HepG2 (cell line): ENCODE results near the gene KCTD21. TPM values are rescaled to one million over a fixed set of nuclear protein-coding genes. Genes with fewer than 3 reads are reported as not detected.

Source experiments
- CEBPB ChIP-seq: IDR thresholded peaks from 2 replicates; pipeline ENCODE4 v1.6.1; 2011; ENCODE audit warnings: low read depth, low read length, improper control_type of control experiment, borderline replicate concordance
- ETV6 ChIP-seq: sonication (generic); formaldehyde crosslinking; conservative IDR thresholded peaks from 2 replicates; pipeline ENCODE4 v1.4.0; 2020; ENCODE audit warnings: missing genetic modification reagents
- IRF2 ChIP-seq: IDR thresholded peaks from 2 replicates; pipeline ENCODE4 v1.6.1; 2018; ENCODE audit warnings: missing genetic modification reagents, missing compliant biosample characterization
- KDM4B ChIP-seq: sonication (generic); formaldehyde crosslinking; IDR thresholded peaks from 2 replicates; pipeline ENCODE4 v1.4.0; 2020; ENCODE audit warnings: missing genetic modification reagents
- KLF16 ChIP-seq, 2 experiments: sonication (generic) in 1 of 2; formaldehyde crosslinking in 1 of 2; IDR thresholded peaks; 2 replicates each; pipeline versions ENCODE4 v1.6.1 to v1.8.0; 2016 to 2023; ENCODE audit warnings: missing genetic modification reagents in 2 of 2, missing compliant biosample characterization in 1 of 2
- MLX ChIP-seq: IDR thresholded peaks from 2 replicates; pipeline ENCODE4 v1.6.1; 2016
- NCOA2 ChIP-seq: sonication (generic); formaldehyde crosslinking; IDR thresholded peaks from 2 replicates; pipeline ENCODE4 v1.8.0; 2022; ENCODE audit warnings: inconsistent platforms
- RXRA ChIP-seq: sonication (generic); formaldehyde crosslinking; IDR thresholded peaks from 2 replicates; pipeline ENCODE4 v1.5.1; 2020; ENCODE audit warnings: missing genetic modification reagents
- RXRB ChIP-seq: IDR thresholded peaks from 2 replicates; pipeline ENCODE4 v1.6.1; 2016; ENCODE audit warnings: borderline replicate concordance, missing genetic modification reagents, missing compliant biosample characterization
- SP1 ChIP-seq, 2 experiments: fragments of 450-650 bp in 1 of 2; sonication (generic) in 1 of 2; formaldehyde crosslinking in 1 of 2; IDR thresholded peaks; 2 replicates each; pipeline versions ENCODE4 v1.4.0 to v1.6.1; 2016 to 2020; ENCODE audit warnings: missing genetic modification reagents in 1 of 2
- TCF7 ChIP-seq: sonication (generic); IDR thresholded peaks from 2 replicates; pipeline ENCODE4 v1.6.1; 2016; ENCODE audit warnings: antibody characterized with exemption, low read depth
- WIZ ChIP-seq: sonication (generic); formaldehyde crosslinking; IDR thresholded peaks from 2 replicates; pipeline ENCODE4 v1.5.1; 2020; ENCODE audit warnings: mild to moderate bottlenecking, missing genetic modification reagents
- ZNF230 ChIP-seq: sonication (generic); formaldehyde crosslinking; IDR thresholded peaks from 2 replicates; pipeline ENCODE4 v1.4.0; 2020; ENCODE audit warnings: mild to moderate bottlenecking, missing genetic modification reagents
- ZNF441 ChIP-seq: sonication (generic); formaldehyde crosslinking; IDR thresholded peaks from 2 replicates; pipeline ENCODE4 v1.7.0; 2021; ENCODE audit warnings: missing genetic modification reagents, borderline replicate concordance
- ZNF619 ChIP-seq: sonication (generic); formaldehyde crosslinking; IDR thresholded peaks from 2 replicates; pipeline ENCODE4 v1.4.0; 2020; ENCODE audit warnings: mild to moderate bottlenecking, missing genetic modification reagents
- ZNF788 ChIP-seq: sonication (generic); formaldehyde crosslinking; IDR thresholded peaks from 2 replicates; pipeline ENCODE4 v1.5.0; 2020; ENCODE audit warnings: mild to moderate bottlenecking, missing genetic modification reagents, borderline replicate concordance
- polyA plus RNA-seq, 8 experiments: library from polyadenylated mRNA; depleted of rRNA in 3 of 8; stranded (reverse) in 7 of 8; unstranded in 1 of 8; fragments of >200 nt; fragmentation: Illumina TruSeq in 4 of 8; extraction: Trizol in 4 of 8; gene quantifications; 2 replicates each; pipeline versions ENCODE4 v1.2.1 to v1.2.3, GENCODE V29; 2011 to 2016; ENCODE audit warnings: low read depth in 4 of 8, missing spikeins in 1 of 8, mixed read lengths in 1 of 8; ENCODE audit not compliant: insufficient read depth in 1 of 8
- total RNA-seq, 5 experiments: library from RNA; depleted of rRNA; stranded (reverse); fragments of >200 nt; fragmentation: Illumina TruSeq; extraction: Trizol; gene quantifications; 2 replicates each; pipeline ENCODE4 v1.2.3, GENCODE V29; 2016; ENCODE audit warnings: low read depth in 1 of 5
- TF ChIP-seq, protein P1 (sequence below): IDR thresholded peaks from 2 replicates; pipeline ENCODE4 v1.6.1; 2016; ENCODE audit warnings: low read depth, borderline replicate concordance
- TF ChIP-seq, protein P2 (sequence below): sonication (generic); formaldehyde crosslinking; IDR thresholded peaks from 2 replicates; pipeline ENCODE4 v1.4.0; 2020; ENCODE audit warnings: missing genetic modification reagents
- TF ChIP-seq, protein P3 (sequence below): sonication (generic); formaldehyde crosslinking; IDR thresholded peaks from 2 replicates; pipeline ENCODE4 v1.4.0; 2020; ENCODE audit warnings: missing genetic modification reagents
- TF ChIP-seq, protein P4 (sequence below): sonication (generic); formaldehyde crosslinking; IDR thresholded peaks from 2 replicates; pipeline ENCODE4 v1.5.0; 2020; ENCODE audit warnings: missing genetic modification reagents, mild to moderate bottlenecking, borderline replicate concordance
- TF ChIP-seq, protein P5 (sequence below): sonication (generic); formaldehyde crosslinking; IDR thresholded peaks from 2 replicates; pipeline ENCODE4 v1.4.0; 2020; ENCODE audit warnings: mild to moderate bottlenecking, missing genetic modification reagents

Gene KCTD21
- total and polyA plus RNA-seq, 2 of the 13 experiments (the other 11 are each of a cell fraction or from before 2014, with no cell fraction given) = 3.1 to 13.5 TPM

GRCh38 chr11:78202733-78203167, 14.3 kb upstream of the KCTD21 start (continued):
- TF ChIP-seq ZNF441 (CRISPR knock-in tag) = 0 out of 2 replicates have a peak, but pooled peaks have one; percentile 30
- TF ChIP-seq, protein P1, sequence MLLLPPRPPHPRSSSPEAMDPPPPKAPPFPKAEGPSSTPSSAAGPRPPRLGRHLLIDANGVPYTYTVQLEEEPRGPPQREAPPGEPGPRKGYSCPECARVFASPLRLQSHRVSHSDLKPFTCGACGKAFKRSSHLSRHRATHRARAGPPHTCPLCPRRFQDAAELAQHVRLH (CRISPR knock-in tag) = peak; percentile 72; the same call in 1 of the 2 replicates
- TF ChIP-seq ZNF230 (CRISPR knock-in tag) = no peak
- TF ChIP-seq KLF16 (CRISPR knock-in tag; IDR thresholded peaks at IDR 0.05) = peak in 1 of 2 experiments; percentile 65; a peak in 1 of 4 replicates
- TF ChIP-seq, protein P2, sequence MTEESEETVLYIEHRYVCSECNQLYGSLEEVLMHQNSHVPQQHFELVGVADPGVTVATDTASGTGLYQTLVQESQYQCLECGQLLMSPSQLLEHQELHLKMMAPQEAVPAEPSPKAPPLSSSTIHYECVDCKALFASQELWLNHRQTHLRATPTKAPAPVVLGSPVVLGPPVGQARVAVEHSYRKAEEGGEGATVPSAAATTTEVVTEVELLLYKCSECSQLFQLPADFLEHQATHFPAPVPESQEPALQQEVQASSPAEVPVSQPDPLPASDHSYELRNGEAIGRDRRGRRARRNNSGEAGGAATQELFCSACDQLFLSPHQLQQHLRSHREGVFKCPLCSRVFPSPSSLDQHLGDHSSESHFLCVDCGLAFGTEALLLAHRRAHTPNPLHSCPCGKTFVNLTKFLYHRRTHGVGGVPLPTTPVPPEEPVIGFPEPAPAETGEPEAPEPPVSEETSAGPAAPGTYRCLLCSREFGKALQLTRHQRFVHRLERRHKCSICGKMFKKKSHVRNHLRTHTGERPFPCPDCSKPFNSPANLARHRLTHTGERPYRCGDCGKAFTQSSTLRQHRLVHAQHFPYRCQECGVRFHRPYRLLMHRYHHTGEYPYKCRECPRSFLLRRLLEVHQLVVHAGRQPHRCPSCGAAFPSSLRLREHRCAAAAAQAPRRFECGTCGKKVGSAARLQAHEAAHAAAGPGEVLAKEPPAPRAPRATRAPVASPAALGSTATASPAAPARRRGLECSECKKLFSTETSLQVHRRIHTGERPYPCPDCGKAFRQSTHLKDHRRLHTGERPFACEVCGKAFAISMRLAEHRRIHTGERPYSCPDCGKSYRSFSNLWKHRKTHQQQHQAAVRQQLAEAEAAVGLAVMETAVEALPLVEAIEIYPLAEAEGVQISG (CRISPR knock-in tag) = peak; percentile 61; the same call in 1 of the 2 replicates
- peak; percentile 65; the same call in 1 of the 2 replicates for TF ChIP-seq RXRA (CRISPR knock-in tag)
- TF ChIP-seq, protein P3, sequence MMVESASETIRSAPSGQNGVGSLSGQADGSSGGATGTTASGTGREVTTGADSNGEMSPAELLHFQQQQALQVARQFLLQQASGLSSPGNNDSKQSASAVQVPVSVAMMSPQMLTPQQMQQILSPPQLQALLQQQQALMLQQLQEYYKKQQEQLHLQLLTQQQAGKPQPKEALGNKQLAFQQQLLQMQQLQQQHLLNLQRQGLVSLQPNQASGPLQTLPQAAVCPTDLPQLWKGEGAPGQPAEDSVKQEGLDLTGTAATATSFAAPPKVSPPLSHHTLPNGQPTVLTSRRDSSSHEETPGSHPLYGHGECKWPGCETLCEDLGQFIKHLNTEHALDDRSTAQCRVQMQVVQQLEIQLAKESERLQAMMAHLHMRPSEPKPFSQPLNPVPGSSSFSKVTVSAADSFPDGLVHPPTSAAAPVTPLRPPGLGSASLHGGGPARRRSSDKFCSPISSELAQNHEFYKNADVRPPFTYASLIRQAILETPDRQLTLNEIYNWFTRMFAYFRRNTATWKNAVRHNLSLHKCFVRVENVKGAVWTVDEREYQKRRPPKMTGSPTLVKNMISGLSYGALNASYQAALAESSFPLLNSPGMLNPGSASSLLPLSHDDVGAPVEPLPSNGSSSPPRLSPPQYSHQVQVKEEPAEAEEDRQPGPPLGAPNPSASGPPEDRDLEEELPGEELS (CRISPR knock-in tag) = peak; percentile 75
- TF ChIP-seq, protein P4, sequence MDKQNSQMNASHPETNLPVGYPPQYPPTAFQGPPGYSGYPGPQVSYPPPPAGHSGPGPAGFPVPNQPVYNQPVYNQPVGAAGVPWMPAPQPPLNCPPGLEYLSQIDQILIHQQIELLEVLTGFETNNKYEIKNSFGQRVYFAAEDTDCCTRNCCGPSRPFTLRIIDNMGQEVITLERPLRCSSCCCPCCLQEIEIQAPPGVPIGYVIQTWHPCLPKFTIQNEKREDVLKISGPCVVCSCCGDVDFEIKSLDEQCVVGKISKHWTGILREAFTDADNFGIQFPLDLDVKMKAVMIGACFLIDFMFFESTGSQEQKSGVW (CRISPR knock-in tag) = no peak
- peak; percentile 78 for TF ChIP-seq NCOA2 (CRISPR knock-in tag)
- peak; percentile 82; the same call in 1 of the 2 replicates for TF ChIP-seq RXRB (CRISPR knock-in tag)
- peak; percentile 37; the same call in 1 of the 2 replicates for TF ChIP-seq ZNF788 (CRISPR knock-in tag)
- TF ChIP-seq, protein P5, sequence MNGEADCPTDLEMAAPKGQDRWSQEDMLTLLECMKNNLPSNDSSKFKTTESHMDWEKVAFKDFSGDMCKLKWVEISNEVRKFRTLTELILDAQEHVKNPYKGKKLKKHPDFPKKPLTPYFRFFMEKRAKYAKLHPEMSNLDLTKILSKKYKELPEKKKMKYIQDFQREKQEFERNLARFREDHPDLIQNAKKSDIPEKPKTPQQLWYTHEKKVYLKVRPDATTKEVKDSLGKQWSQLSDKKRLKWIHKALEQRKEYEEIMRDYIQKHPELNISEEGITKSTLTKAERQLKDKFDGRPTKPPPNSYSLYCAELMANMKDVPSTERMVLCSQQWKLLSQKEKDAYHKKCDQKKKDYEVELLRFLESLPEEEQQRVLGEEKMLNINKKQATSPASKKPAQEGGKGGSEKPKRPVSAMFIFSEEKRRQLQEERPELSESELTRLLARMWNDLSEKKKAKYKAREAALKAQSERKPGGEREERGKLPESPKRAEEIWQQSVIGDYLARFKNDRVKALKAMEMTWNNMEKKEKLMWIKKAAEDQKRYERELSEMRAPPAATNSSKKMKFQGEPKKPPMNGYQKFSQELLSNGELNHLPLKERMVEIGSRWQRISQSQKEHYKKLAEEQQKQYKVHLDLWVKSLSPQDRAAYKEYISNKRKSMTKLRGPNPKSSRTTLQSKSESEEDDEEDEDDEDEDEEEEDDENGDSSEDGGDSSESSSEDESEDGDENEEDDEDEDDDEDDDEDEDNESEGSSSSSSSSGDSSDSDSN = peak; percentile 58; the same call in 1 of the 2 replicates
- TF ChIP-seq ETV6 = 0 out of 2 replicates have a peak, but pooled peaks have one; percentile 70
- TF ChIP-seq KDM4B (CRISPR knock-in tag) = no peak
- no peak for TF ChIP-seq WIZ (CRISPR knock-in tag)
- TF ChIP-seq ZNF619 = 0 out of 2 replicates have a peak, but pooled peaks have one; percentile 33
- TF ChIP-seq MLX = 0 out of 2 replicates have a peak, but pooled peaks have one; percentile 50
- peak; percentile 48; the same call in 1 of the 2 replicates for TF ChIP-seq CEBPB
- TF ChIP-seq SP1 (IDR thresholded peaks at IDR 0.05) = no peak
- no peak for TF ChIP-seq SP1 (CRISPR knock-in tag; IDR thresholded peaks at IDR 0.05)
- peak; percentile 79; the same call in 1 of the 2 replicates for TF ChIP-seq IRF2 (CRISPR knock-in tag)
- TF ChIP-seq TCF7 = peak; percentile 72
